ENCODE measurements around the gene SPG7.
"Not testable (repeated sequence)": the region's sequence is repeated elsewhere in the genome, so short reads cannot be mapped to it uniquely, and the experiment has no call there.

SPG7 gene

GRCh38 chr16:89581861-89582563 lies 73.8 kb downstream of the SPG7 start:
- peaks cover 1% of the 10 kb centered on the region for H3K27me3 Mint-ChIP-seq
- no peaks in the 10 kb centered on the region for H3K36me3 Mint-ChIP-seq
- no peaks in the 10 kb centered on the region for H3K4me1 Mint-ChIP-seq
- H3K9me3 Mint-ChIP-seq, result no peaks in the 10 kb centered on the region
- peak overlapping the region; percentile 8 for H3K27ac Mint-ChIP-seq
- no peak overlapping the region for H3K4me3 Mint-ChIP-seq

DNA sequence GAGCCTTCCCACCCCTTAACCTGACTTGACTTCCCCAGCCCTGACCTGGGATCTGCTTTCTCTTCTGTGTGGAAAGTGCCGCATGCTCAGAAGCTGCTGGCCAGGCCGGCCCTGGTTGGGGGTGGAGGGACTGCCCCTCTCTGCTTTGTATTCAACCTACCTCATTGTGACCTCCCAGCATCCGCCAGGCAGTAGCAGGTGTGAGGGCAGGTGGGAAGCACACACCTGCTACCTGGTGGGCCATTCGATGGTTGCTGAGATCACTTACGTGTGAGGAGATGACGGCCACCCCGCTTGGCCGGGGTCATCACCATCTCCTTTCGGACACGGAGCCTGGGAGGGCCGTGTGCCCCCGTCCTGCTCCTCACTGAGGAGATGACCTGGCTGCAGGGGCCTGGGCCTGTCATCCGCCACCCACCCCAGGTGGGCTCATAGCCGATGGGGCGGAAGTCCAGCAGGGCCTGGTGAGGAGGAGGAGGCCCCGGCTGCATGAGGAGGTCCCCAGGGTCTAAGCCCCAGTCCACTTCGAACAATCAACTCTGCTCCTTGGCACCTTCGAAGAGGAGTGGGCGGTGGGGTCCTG lies 74.5 kb downstream of the SPG7 start:
- Mint-ChIP-seq H3K4me3 (no peak overlapping the region), H3K4me1 (no peaks in the 10 kb centered on the region), H3K36me3 (no peaks in the 10 kb centered on the region), H3K9me3 (no peaks in the 10 kb centered on the region), H3K27ac (no peak overlapping the region), H3K27me3 (no peaks in the 10 kb centered on the region)

- no peaks in the 10 kb centered on the region for H3K27me3 Mint-ChIP-seq
- H3K27ac Mint-ChIP-seq, result no peak overlapping the region
- H3K4me3 Mint-ChIP-seq, result no peak overlapping the region
- no peaks in the 10 kb centered on the region for H3K4me1 Mint-ChIP-seq
- H3K36me3 Mint-ChIP-seq, result no peaks in the 10 kb centered on the region
- H3K9me3 Mint-ChIP-seq, result no peaks in the 10 kb centered on the region
Measured at GRCh38 chr16:89583197-89583894, 75.1 kb downstream of the SPG7 start.

- no peaks in the 10 kb centered on the region for H3K4me1 Mint-ChIP-seq
- H3K36me3 Mint-ChIP-seq, result no peaks in the 10 kb centered on the region
- no peak overlapping the region for H3K27ac Mint-ChIP-seq
- no peaks in the 10 kb centered on the region for H3K27me3 Mint-ChIP-seq
- no peaks in the 10 kb centered on the region for H3K9me3 Mint-ChIP-seq
- no peak overlapping the region for H3K4me3 Mint-ChIP-seq
Measured at GRCh38 chr16:89583895-89584644, 75.9 kb downstream of the SPG7 start.

DNA sequence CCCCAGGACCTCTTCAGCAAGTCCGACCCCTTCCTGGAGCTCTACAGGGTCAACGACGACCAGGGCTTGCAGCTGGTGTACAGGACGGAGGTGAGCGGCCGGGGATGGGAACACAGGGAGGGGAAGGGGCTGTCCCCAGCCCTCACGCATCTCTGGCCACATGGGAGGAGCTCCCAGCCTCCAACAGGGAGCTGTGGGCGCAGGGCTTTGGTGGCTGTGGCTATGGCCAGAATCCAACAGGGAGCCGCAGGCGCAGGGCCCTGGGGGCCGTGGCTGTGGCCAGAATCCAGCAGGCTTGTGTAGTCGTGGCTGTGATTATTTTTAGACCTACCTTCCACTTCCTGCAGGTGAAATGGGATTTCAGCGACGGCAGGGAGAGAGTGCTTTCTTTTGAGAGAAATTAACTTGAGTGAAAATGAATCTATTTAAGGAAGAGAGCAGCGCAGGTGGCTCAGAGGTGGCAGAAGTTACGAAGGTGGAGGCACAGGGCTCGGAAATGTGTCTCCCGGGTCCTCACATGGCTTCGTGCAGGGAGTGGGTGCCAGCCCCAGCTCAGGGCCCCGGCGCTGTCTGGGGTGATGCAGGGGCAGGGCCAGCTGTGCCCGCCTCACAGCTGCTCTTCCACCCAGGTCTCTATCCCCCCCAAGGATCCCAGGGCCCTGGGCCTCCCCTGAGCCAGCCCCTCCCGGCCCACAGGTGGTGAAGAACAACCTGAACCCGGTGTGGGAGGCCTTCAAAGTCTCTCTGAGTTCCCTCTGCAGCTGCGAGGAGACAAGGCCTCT lies 76.8 kb downstream of the SPG7 start:
- H3K9me3 Mint-ChIP-seq, result no peaks in the 10 kb centered on the region
- no peaks in the 10 kb centered on the region for H3K36me3 Mint-ChIP-seq
- H3K27me3 Mint-ChIP-seq, result no peaks in the 10 kb centered on the region
- H3K27ac Mint-ChIP-seq, result no peak overlapping the region
- no peak overlapping the region for H3K4me3 Mint-ChIP-seq
- no peaks in the 10 kb centered on the region for H3K4me1 Mint-ChIP-seq

DNA sequence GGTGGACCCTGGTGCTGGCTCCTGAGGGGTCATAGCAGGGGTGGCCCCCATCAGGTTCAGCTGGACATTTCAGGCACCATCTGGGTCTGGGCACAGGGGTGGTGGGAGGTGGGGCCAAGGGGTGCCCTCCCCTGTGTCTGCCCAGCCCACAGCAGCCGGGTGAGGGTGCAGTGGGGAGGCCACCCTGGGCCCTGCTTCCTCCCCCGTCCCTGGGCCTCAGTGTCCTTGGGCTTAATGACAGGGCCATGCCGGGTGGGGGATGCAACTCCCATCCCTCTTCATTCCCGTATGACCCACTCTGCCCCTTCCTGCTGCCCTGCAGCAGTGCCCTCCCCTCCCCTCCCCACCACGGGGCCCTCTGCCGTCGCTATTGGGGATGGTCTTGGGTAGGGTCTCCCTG lies 78.0 kb downstream of the SPG7 start:
- H3K27ac Mint-ChIP-seq, result peak overlapping the region; percentile 23
- no peaks in the 10 kb centered on the region for H3K27me3 Mint-ChIP-seq
- no peaks in the 10 kb centered on the region for H3K4me1 Mint-ChIP-seq
- no peaks in the 10 kb centered on the region for H3K9me3 Mint-ChIP-seq
- no peak overlapping the region for H3K4me3 Mint-ChIP-seq
- no peaks in the 10 kb centered on the region for H3K36me3 Mint-ChIP-seq

- Mint-ChIP-seq H3K36me3 (no peaks in the 10 kb centered on the region), H3K27ac (no peak overlapping the region), H3K27me3 (no peaks in the 10 kb centered on the region), H3K4me3 (no peak overlapping the region), H3K9me3 (no peaks in the 10 kb centered on the region), H3K4me1 (no peaks in the 10 kb centered on the region)
Measured at GRCh38 chr16:89586853-89587252, 78.7 kb downstream of the SPG7 start.

DNA sequence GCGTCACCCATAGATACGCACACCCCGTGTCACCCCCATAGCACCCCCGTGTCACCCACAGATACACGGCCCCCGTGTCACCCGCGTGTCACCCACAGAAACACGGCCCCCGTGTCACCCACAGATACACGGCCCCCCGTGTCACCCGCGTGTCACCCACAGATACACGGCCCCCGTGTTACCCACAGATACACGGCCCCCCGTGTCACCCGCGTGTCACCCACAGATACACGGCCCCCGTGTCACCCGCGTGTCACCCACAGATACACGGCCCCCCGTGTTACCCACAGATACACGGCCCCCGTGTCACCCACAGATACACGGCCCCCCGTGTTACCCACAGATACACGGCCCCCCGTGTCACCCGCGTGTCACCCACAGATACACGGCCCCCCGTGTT lies 79.5 kb downstream of the SPG7 start:
- not testable (repeated sequence) for H3K4me3 Mint-ChIP-seq, H3K36me3 Mint-ChIP-seq, H3K4me1 Mint-ChIP-seq, H3K9me3 Mint-ChIP-seq, H3K27ac Mint-ChIP-seq, H3K27me3 Mint-ChIP-seq

GRCh38 chr16:89588413-89589109 lies 80.4 kb downstream of the SPG7 start:
- Mint-ChIP-seq H3K27ac (no peak overlapping the region), H3K4me1 (peaks cover 2% of the 10 kb centered on the region), H3K9me3 (no peaks in the 10 kb centered on the region), H3K36me3 (no peaks in the 10 kb centered on the region), H3K4me3 (no peak overlapping the region), H3K27me3 (no peaks in the 10 kb centered on the region)

DNA sequence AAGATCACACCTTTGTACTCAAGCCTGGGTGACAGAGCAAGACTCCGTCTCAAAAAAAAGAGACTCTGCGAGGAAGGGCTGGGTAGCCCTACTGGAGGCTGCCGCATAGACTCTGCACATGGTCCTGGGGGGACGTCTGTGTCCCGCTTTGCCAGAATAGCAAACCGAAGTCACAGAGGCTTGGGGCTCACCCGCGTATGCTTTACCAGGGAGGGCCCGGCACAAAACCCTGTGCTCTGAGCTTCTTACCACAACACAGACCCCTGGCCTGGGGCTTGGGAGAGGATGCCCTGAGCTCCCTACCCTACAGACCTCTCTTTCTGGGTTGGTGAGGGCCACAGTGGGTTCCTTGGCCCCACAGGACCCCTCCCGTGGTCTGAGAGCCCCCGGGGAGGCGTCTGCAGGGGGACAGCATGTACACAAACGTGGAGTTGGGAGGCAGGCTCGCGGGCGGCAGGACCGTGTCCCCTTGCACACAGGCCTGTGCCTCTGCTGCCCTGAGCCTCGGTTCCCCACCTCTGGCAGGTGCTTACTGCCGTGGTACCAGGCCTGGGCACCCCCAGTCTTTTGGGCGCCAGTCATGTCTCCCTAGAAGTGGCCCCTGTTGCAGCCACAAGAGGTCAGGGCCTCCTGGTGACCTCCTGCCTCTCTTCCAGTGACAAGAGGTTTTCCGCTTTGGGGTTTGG lies 81.2 kb downstream of the SPG7 start:
- no peaks in the 10 kb centered on the region for H3K36me3 Mint-ChIP-seq
- H3K27me3 Mint-ChIP-seq, result no peaks in the 10 kb centered on the region
- H3K9me3 Mint-ChIP-seq, result no peaks in the 10 kb centered on the region
- H3K4me3 Mint-ChIP-seq, result no peak overlapping the region
- H3K4me1 Mint-ChIP-seq, result peaks cover 8% of the 10 kb centered on the region
- no peak overlapping the region for H3K27ac Mint-ChIP-seq

- Mint-ChIP-seq H3K27ac (no peak overlapping the region), H3K4me3 (peak overlapping the region; percentile 27), H3K9me3 (no peaks in the 10 kb centered on the region), H3K27me3 (no peaks in the 10 kb centered on the region), H3K4me1 (peaks cover 8% of the 10 kb centered on the region), H3K36me3 (no peaks in the 10 kb centered on the region)
Measured at GRCh38 chr16:89593841-89594240, 85.6 kb downstream of the SPG7 start.

DNA sequence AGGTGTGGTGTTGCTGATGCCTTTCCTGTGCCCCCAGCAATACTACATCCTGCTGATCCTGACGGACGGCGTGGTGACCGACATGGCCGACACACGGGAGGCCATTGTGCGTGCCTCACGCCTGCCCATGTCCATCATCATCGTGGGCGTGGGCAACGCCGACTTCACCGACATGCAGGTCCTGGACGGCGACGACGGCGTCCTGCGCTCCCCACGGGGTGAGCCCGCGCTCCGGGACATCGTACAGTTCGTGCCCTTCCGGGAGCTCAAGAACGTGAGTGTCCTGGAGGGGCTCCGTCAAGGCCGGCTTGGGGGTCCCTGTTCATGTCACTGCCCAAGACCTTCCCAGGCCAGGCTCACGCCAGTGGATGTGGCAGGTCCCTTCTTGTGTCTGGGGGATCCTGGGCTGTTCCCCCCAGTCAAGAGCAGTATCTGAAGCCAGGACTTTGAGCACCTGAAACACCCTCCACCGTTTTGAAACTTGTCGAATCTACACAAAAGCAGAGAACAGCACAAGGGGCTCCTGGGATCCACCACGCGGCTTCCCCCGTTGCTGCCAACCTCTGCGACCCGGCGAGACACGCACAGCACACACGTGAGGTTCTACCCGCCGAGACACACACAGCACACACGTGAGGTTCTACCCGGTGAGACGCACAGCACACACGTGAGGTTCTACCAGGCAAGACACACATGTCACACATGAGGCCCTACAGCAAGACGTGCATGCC lies 87.3 kb downstream of the SPG7 start:
- no peaks in the 10 kb centered on the region for H3K27me3 Mint-ChIP-seq
- peaks cover 8% of the 10 kb centered on the region for H3K4me1 Mint-ChIP-seq
- H3K4me3 Mint-ChIP-seq, result no peak overlapping the region
- H3K9me3 Mint-ChIP-seq, result no peaks in the 10 kb centered on the region
- no peaks in the 10 kb centered on the region for H3K36me3 Mint-ChIP-seq
- H3K27ac Mint-ChIP-seq, result no peak overlapping the region

GRCh38 chr16:89596061-89596689 lies 88.0 kb downstream of the SPG7 start:
- no peaks in the 10 kb centered on the region for H3K36me3 Mint-ChIP-seq
- H3K27me3 Mint-ChIP-seq, result no peaks in the 10 kb centered on the region
- no peak overlapping the region for H3K4me3 Mint-ChIP-seq
- H3K9me3 Mint-ChIP-seq, result no peaks in the 10 kb centered on the region
- peaks cover 8% of the 10 kb centered on the region for H3K4me1 Mint-ChIP-seq
- H3K27ac Mint-ChIP-seq, result no peak overlapping the region
